Gastroesophageal sphincter (tissue), 4 donors: Measurements from ENCODE around the gene NIT2. TPM values are rescaled to one million over a fixed set of nuclear protein-coding genes. Genes with fewer than 3 reads are reported as not detected.

Experiments
- ATAC-seq: fragments of 150-250 bp; one replicate; pipeline ENCODE4 v1.9.1; 2016; ENCODE audit warnings: mild to moderate bottlenecking, moderate library complexity
- H3K27ac ChIP-seq, 4 donors: fragments of 200-600 bp; sonication (generic) in 3 of 4; 1 replicate in 3 of 4; 2 replicates in 1 of 4; pipeline ENCODE4 v1.5.1; 2016 to 2019
- H3K27me3 ChIP-seq: fragments of 200-600 bp; sonication (generic); one replicate; pipeline ENCODE4 v1.5.1; 2019
- H3K36me3 ChIP-seq, 2 donors: fragments of 200-600 bp; sonication (generic); one replicate each; pipeline ENCODE4 v1.5.1; 2019; ENCODE audit warnings: control low read depth in 1 of 2
- H3K4me1 ChIP-seq, 3 donors: fragments of 200-600 bp; sonication (generic); 1 replicate in 2 of 3; 2 replicates in 1 of 3; pipeline ENCODE4 v1.5.1; 2016 to 2019; ENCODE audit warnings: control low read depth in 2 of 3
- H3K4me3 ChIP-seq, 2 donors: fragments of 200-600 bp; sonication (generic); one replicate each; pipeline ENCODE4 v1.5.1; 2019; ENCODE audit warnings: mild to moderate bottlenecking in 1 of 2, moderate library complexity in 1 of 2
- H3K9me3 ChIP-seq, 3 donors: fragments of 200-600 bp; sonication (generic); one replicate each; pipeline ENCODE4 v1.5.1; 2017 to 2019; ENCODE audit warnings: control low read depth in 2 of 3
- CTCF ChIP-seq, 4 experiments: fragments of 200-600 bp in 2 of 4; fragments of 450-650 bp in 2 of 4; sonication (generic) in 1 of 4; IDR thresholded peaks; one replicate each; pipeline ENCODE4 v1.5.1; 2017 to 2019; ENCODE audit warnings: antibody characterized with exemption in 4 of 4, mild to moderate bottlenecking in 2 of 4, moderate library complexity in 2 of 4
- EP300 ChIP-seq: sonication (generic); formaldehyde crosslinking; IDR thresholded peaks from one replicate; pipeline ENCODE4 v1.6.1; 2017; ENCODE audit warnings: antibody characterized with exemption, mild to moderate bottlenecking
- POLR2A ChIP-seq, 2 donors: fragments of 450-650 bp; IDR thresholded peaks; one replicate each; pipeline ENCODE4 v1.6.1; 2017; ENCODE audit warnings: antibody characterized with exemption in 2 of 2, mild to moderate bottlenecking in 2 of 2, moderate library complexity in 1 of 2
- POLR2AphosphoS5 ChIP-seq: sonication (generic); formaldehyde crosslinking; IDR thresholded peaks from one replicate; pipeline ENCODE4 v1.6.1; 2017; ENCODE audit warnings: antibody characterized with exemption
- WGBS, 2 donors: methylation state at CpG; one replicate each; pipeline ENCODE4 v1.1.5; 2018; ENCODE audit warnings: low coverage in 1 of 2; 5-methylcytosine and 5-hydroxymethylcytosine counted together
- total RNA-seq, 4 donors: library from RNA; depleted of rRNA; stranded (reverse); fragments of >200 nt; gene quantifications; one replicate each; pipeline ENCODE4 v1.1.0, GENCODE V29; 2016

The NIT2 gene
- total RNA-seq, 4 donors from 2014 or later, result 13.0 to 39.7 (median 21.1) TPM

- peaks cover 0 to 13% (median 5%) of the 10 kb centered on the region in 3 donors for H3K4me1 ChIP-seq
- no peak overlapping the region for H3K27ac ChIP-seq
- H3K9me3 ChIP-seq, result peaks cover 0 to 32% (median 0%) of the 10 kb centered on the region in 3 donors
- H3K27me3 ChIP-seq, result no peaks in the 10 kb centered on the region
- H3K4me3 ChIP-seq, result no peak overlapping the region
- ATAC-seq, result no peak
- WGBS, 2 donors, result 86 to 88% methylated on average over 1 of the region's 4 CpGs
- TF ChIP-seq POLR2A (IDR thresholded peaks at IDR 0.05) (no peak), POLR2AphosphoS5 (no peak), EP300 (no peak), CTCF (IDR thresholded peaks at IDR 0.05) (no peak)
- peaks cover 0 to 10% of the 10 kb centered on the region in 2 donors for H3K36me3 ChIP-seq
These were observed 73.5 kb downstream of the NIT2 start for GRCh38 chr3:100407977-100408532.

Other genes with a start within 250 kb of the NIT2 start
- 100 to 1,000 TPM; 113 to 149 (median 122) TPM for gene FILIP1L, start 220.3 kb upstream of the NIT2 start, total RNA-seq
- gene TBC1D23, start 73.8 kb upstream of the NIT2 start, total RNA-seq, result 10 to 100 TPM; 23.9 to 37.2 (median 34.0) TPM
- gene TOMM70, start 66.3 kb downstream of the NIT2 start, total RNA-seq, result 10 to 100 TPM; 55.3 to 61.5 (median 59.9) TPM
- gene LNP1, start 66.8 kb downstream of the NIT2 start, total RNA-seq, result 1 to 10 TPM; 2.3 to 3.9 (median 3.2) TPM
- gene TMEM45A, start 157.9 kb downstream of the NIT2 start, total RNA-seq, result 10 to 100 TPM in 3 of 4 donors, 1 to 10 TPM in 1; 8.9 to 18.4 (median 17.6) TPM